ENCODE measurements around the gene MGST3. TPM values are rescaled to one million over a fixed set of nuclear protein-coding genes. Genes with fewer than 3 reads are reported as not detected.
"Not testable (repeated sequence)": the region's sequence is repeated elsewhere in the genome, so short reads cannot be mapped to it uniquely, and the experiment has no call there.

MGST3 gene
- 224 and 279 TPM in 2 replicates for total RNA-seq (2014; rRNA removed; shearing (Covaris generic))

GRCh38 chr1:165630629-165631341, at the start of gene MGST3:
MGST3 (plus strand) TSS chr1:165631234; CDS start chr1:165649848, 18,614 bp downstream.
- DNase-seq (ENCODE audit: low spot score): peak; percentile 93

- DNase-seq (ENCODE audit: low spot score): no peak
Measured at GRCh38 chr1:165581926-165582325, 49.1 kb upstream of the MGST3 start.

DNA sequence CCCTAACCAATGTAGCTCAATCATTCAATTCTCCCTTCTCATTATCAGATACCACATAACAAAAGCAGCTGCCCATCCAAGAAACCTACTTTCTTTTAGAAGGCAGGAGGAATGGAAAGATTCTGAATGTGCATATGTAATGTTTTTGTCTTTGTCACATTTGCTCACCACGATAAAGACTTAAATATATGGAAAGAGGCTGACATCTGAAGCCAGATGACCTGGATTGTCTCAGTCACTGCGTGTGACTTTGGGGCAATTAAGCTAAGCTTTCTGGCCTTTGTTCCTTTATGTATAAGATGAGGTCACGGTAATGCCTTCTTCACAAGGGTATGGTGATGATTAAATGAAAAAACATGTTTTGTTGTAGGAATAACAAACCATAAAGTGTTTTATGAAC, 44.6 kb upstream of the MGST3 start:
- DNase-seq (ENCODE audit: low spot score): no peak

- DNase-seq (ENCODE audit: low spot score): not testable (repeated sequence)
Measured at GRCh38 chr1:165591391-165591790, 39.6 kb upstream of the MGST3 start.

DNA sequence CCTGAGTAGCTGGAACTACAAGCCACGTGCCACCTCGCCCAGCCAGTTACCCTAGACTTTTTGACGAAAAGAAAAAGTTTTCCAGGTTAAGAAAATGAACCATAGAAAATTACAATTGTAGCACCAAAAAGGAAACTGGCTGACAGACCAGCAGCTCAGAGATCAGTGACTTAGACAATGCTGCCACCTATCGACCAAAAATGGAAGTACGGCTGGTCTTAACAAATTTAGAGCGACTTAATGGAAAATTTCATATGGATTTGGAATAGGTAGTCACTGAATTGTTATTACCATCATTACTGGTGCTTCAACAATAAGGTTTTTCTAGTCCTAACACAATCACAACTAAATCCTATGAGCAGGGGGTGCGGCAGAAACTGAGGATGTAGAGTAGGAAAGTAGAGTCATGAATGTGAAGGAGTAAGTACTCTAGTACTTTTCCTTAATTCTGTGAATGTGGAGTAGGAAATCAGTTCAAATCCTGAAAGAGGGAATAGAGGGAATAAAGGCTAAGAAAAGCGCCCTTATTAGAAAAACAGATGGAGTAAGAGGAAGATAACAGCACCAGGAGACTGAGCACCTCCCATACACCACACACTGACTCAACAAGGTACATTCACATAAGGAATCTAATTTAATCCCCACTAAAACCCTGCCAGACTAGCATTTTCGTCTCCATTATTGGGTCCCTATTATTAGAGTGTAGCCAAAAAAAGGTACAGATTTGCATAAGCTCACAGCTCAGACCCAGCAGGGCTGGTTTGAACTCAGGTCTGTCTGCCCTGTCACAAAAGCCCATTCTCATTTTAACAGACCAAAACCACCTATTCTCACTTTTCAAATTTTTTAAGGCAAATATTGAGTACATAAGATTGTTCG, 37.9 kb upstream of the MGST3 start:
- DNase-seq (ENCODE audit: low spot score): peak; percentile 76

DNA sequence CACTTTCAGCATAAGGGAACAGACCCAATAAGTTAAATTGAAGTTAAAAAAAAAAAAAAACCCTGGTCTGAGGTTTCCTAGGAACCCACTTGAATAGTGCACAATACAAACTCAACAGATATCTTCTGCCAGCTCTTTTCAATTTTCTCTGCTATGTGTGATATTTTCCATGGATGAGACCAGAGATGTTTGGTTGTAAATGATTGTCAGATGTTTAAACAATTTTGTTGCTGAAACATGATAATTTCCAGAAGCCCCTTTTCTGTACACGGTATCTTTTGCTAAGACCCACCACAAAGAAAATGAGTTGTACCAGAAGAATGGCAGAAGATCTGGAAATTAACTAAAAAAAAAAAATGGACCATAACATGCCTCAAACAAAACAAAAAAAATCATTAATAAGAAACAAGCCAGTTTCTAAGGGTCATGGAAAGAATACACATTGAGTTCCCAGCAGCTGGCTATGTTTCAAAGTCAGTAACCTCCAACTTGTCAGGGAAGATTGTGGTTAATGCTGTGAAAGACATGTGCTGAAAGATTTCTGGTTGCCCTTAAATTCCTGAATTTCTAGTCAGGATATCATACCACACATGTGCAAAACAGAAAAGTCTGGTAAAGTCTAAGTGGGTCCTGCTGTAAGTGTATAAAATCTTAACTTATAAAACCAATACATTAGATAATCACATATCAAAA, 35.6 kb upstream of the MGST3 start:
- DNase-seq (ENCODE audit: low spot score): no peak

DNA sequence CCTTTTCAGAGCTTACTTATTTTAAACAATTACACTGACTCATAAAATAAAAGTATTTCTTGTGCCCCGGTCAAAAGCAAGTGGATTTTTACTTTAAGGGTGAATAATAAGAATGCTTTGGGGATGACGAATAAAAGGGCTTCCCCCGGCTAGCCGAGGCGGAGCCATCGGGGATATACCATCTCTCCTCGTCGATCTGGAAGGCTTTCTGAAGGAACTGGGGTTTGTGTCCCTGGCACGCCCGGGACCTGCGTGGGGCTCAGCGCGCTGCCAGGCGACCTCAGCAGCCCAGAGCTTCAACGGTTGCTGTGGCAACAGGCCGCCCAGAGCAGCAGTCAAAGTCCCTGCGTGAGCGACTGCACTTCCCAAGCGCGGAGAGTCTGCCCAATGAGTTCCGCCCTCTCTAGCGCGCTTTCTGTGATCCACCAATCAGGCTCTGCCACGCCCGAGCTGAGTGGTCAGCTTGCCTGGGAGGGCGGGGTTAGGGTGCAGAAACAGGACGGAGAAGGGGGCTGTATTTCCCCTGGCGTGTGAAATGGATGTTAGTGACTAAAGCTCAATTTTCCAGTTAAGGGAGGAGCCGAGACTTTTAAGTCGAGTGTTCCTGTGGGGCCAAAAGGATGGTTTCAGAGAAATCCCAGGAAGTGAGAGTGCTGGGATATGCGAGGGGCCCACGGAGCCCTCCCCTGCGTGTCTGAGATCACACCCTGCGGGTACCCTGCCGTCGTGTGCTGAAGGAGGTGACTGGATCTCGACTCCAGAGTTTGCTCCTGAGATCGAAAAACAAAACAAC, 33.0 kb upstream of the MGST3 start:
- peak; percentile 97 for DNase-seq (ENCODE audit: low spot score)

GRCh38 chr1:165598676-165599059, 32.4 kb upstream of the MGST3 start:
- no peak for DNase-seq (ENCODE audit: low spot score)

- no peak for DNase-seq (ENCODE audit: low spot score)
Measured at GRCh38 chr1:165600793-165601192, 30.2 kb upstream of the MGST3 start.

- DNase-seq (ENCODE audit: low spot score): no peak
Measured at GRCh38 chr1:165603810-165604209, 27.2 kb upstream of the MGST3 start.

- no peak for DNase-seq (ENCODE audit: low spot score)
Measured at GRCh38 chr1:165605246-165605645, 25.8 kb upstream of the MGST3 start.

DNA sequence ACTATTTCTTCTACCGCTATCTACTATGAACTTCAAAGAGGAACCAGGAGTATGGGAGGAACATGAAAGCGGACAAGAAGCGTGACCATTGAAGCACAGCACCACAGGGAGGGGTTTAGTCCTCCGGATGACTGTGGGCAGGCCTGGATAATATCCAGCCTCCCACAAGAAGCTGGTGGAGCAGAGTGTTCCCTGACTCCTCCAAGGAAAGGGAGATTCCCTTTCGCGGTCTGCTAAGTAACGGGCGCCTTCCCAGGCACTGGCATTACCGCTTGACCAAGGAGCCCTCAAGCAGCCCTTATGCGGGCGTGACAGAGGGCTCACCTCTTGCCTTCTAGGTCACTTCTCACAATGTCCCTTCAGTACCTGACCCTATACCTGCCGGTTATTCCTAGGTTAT, 24.4 kb upstream of the MGST3 start:
- DNase-seq (ENCODE audit: low spot score): not testable (repeated sequence)

DNA sequence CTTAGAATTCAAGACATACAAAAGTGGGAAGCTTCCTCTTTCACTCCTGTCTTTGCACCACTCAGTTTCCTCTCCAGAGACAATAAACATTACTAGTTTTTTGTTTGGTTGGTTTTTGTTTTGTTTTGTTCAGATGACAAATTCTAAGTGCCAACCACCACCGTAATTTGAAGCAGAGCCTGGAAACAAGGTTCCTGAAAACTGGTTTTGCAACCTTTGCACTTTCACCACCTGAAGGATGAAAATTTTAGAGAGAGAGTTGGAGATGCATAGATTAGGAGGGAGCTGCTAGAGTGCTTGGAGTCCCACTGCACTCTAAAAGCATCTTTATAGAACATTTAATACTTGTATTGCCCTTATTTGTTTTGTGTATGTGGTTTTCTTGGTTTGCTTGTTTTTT, 20.2 kb upstream of the MGST3 start:
- no peak for DNase-seq (ENCODE audit: low spot score)

DNA sequence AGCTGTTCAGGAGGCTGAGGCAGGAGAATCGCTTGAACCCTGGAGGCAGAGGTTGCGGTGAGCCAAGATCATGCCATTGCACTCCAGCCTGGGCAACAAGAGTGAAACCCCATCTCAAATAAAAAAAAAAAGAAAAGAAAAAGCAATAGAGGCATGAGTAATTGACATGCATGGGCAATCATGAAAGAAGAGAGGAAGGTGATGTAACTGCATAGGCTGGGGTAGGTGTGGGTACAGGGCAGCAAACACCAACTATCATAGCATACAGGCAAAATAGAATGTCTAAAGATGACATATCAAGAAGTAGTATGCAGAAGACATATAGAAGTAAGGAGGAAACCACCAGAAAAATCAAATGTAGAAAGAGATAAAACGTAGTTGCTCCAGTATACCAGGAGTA, 19.0 kb upstream of the MGST3 start:
- DNase-seq (ENCODE audit: low spot score): no peak

DNA sequence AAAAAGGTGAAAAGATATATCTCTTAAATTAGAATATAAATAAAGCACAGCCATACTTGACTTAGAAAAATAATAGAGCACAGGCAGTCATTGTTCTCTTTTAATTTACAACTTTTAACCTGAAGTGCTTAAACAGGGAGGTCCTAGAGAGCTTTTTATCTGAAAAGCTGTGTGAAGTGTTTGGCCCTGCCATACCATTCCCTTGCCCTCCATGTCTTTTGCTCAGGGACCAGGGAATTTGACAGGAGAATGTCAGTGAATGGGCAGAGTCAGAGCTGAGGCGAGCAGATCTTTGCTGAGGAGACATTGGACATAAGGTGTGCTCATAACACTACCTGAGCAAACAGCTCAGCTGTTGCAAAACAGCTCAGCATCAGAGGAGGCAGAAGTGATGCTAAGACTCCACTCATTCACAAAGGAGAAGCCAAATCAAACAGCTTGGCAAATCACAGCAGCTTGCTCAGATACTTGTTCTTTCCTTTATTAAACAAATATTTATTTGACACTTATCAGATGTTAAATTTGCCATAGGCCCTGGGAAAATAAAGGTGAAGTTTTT, 14.9 kb upstream of the MGST3 start:
- no peak for DNase-seq (ENCODE audit: low spot score)

GRCh38 chr1:165616987-165617546, 14.0 kb upstream of the MGST3 start:
- no peak for DNase-seq (ENCODE audit: low spot score)

GRCh38 chr1:165619647-165620151, 11.3 kb upstream of the MGST3 start:
- no peak for DNase-seq (ENCODE audit: low spot score)

DNA sequence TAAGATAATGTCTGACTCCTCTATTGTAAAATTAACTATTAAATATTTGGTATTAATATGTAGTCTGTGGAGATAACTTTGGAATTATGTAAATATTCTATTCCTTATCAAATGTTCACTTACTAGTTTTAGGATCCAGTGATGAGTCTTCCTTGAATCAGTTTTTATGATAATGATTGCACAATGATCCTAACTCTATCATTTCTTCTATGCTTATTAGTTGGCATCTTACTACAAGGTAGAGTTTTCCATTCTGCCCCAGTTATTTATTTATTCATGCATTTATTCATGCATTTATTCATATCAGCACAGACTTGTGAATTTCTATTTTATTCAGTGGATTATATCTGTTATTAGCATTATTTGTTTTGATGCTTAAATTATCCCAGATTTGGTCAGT, 7.4 kb upstream of the MGST3 start:
- no peak for DNase-seq (ENCODE audit: low spot score)

DNA sequence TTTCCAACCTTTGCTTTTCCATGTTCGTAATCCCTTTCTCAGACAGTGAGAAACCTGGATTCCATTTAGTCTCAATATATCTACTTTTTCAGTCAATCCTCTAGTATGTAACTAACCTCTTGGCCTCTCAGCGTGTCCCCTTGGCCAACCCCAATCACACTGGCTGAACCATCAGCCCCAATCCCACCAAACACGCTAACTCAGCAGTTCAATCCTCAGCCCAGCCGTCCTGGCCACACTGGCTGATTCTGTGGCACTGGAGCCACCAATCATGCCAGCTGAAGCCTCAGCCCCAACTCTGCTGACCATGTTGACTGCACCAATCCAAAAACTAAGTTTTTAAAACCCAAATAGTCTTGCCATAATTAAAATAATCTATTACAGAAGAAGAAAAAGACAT, 6.6 kb upstream of the MGST3 start:
- no peak for DNase-seq (ENCODE audit: low spot score)

DNA sequence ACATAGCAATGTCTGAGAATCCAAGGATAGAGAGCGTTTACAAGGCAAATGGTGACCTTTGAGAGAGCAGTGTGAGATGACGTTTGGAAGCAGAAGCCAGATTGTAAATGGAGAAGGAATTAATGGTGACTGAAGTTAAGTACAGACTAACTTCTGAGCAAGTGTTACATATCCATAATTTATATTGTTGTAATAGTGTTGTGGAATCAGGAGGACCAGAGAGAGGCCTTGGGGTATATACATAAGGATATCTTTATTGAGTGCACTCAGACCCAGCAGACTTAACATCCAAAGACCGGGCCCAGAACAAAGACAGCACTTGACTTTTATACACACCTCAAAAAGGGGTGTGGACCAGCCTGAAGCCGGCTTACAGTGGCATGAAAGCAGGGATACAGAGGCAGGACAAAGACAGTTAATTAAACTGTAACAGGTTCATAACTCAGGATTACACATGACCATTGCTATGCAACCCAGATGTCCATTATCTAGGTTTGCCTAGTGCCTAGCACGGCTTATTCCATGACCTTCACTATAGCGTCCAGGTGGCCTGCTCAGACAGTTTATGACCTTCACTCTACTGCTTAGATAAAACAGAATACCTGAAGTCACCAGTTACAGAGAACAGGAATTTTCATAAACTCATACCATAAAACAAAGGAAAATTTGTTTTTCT, 2.7 kb upstream of the MGST3 start:
- DNase-seq (ENCODE audit: low spot score): no peak
